Gastroesophageal sphincter (tissue), 3 donors: Measurements from ENCODE around the gene MAPK8.

ENCODE experiments used
- POLR2A ChIP-seq, 2 donors: fragments of 450-650 bp; IDR thresholded peaks; one replicate each; pipeline ENCODE4 v1.6.1; 2017; ENCODE audit warnings: antibody characterized with exemption in 2 of 2, mild to moderate bottlenecking in 2 of 2, moderate library complexity in 1 of 2
- POLR2AphosphoS5 ChIP-seq: sonication (generic); formaldehyde crosslinking; IDR thresholded peaks from one replicate; pipeline ENCODE4 v1.6.1; 2017; ENCODE audit warnings: antibody characterized with exemption
- TF ChIP-seq, protein P1 (sequence below), 4 experiments: fragments of 200-600 bp in 2 of 4; fragments of 450-650 bp in 2 of 4; sonication (generic) in 1 of 4; IDR thresholded peaks; one replicate each; pipeline ENCODE4 v1.5.1; 2017 to 2019; ENCODE audit warnings: antibody characterized with exemption in 4 of 4, mild to moderate bottlenecking in 2 of 4, moderate library complexity in 2 of 4

DNA sequence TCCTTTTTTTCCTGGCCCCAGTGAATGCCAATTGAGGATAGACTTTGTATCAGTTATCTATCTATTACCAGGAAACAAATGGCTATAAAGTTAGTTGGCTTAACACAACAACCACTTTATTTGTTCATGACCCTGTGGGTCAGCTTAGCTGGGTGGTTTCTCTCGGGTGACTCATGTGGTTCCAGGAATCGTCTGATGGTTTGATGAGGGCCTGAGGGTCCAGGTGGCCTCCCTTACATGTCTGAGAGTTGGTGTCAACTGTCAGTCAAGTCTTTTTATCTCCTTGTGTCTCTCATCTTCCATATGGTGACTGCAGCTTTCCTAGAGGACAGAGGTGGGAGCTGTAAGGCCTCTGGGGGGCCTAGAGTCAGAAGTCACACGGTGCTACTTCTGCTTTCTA is 15.3 kb upstream of the MAPK8 start:
- TF ChIP-seq, protein P1, sequence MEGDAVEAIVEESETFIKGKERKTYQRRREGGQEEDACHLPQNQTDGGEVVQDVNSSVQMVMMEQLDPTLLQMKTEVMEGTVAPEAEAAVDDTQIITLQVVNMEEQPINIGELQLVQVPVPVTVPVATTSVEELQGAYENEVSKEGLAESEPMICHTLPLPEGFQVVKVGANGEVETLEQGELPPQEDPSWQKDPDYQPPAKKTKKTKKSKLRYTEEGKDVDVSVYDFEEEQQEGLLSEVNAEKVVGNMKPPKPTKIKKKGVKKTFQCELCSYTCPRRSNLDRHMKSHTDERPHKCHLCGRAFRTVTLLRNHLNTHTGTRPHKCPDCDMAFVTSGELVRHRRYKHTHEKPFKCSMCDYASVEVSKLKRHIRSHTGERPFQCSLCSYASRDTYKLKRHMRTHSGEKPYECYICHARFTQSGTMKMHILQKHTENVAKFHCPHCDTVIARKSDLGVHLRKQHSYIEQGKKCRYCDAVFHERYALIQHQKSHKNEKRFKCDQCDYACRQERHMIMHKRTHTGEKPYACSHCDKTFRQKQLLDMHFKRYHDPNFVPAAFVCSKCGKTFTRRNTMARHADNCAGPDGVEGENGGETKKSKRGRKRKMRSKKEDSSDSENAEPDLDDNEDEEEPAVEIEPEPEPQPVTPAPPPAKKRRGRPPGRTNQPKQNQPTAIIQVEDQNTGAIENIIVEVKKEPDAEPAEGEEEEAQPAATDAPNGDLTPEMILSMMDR (IDR thresholded peaks at IDR 0.05): no peak
- no peak for TF ChIP-seq POLR2A (IDR thresholded peaks at IDR 0.05)
- no peak for TF ChIP-seq POLR2AphosphoS5
